GM18519 (cell line): Measurements from ENCODE around the gene SPTA1.

ENCODE experiments used
- ATAC-seq: cut with Tn5 transposase; IDR thresholded peaks from one replicate; pipeline ENCODE4 v1.9.1; 2021; ENCODE audit warnings: mild to moderate bottlenecking, moderate library complexity; ENCODE audit not compliant: unreplicated experiment, low FRiP score

Gene SPTA1

GRCh38 chr1:158583962-158584361 is 102.6 kb downstream of the SPTA1 start:
- ATAC-seq, result no peak

DNA sequence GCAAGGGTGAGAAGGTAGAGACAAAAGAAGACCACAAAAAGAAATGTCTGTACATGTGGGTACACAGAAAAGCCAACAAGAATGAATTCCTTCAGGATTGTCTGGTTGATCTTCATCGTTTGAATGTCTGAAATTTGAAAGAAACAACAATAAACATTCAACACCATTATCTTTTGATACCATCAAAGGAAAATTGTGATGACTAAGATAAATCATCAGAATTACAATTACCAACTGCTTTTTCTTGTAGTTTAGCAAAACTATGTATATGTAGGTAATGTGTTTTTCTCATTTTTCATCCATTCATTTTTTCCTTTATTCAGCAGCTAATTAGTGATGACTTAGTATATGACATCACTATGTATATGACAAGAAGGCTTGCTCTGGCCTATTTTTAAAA is 106.8 kb downstream of the SPTA1 start, which contains the start of gene OR10X1:
Gene OR10X1 (minus strand): TSS at position 167 of the 400 bp plus-strand sequence. CDS start 0 bp downstream, at position 167.
- ATAC-seq, result no peak

GRCh38 chr1:158577561-158577960 is 109.0 kb downstream of the SPTA1 start:
- ATAC-seq, result no peak

DNA sequence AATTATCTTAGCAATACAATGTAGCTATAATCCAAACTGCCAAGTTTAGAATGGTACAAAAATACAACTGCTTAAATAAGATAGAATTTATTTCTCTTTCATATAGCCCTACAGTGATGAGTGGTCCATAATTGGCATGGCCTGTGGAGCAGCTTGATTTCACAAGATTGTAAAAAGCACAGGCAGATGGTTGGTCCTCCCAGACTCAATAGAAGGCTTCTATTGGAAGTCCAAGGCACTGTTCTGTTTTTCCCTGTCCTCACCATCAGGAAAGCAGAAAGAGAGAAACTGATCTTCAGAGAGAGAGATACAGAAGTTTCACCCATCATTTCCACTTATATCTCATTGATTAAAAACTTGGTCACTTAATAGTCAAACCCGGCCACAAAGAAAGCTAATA is 114.3 kb downstream of the SPTA1 start:
- no peak for ATAC-seq

DNA sequence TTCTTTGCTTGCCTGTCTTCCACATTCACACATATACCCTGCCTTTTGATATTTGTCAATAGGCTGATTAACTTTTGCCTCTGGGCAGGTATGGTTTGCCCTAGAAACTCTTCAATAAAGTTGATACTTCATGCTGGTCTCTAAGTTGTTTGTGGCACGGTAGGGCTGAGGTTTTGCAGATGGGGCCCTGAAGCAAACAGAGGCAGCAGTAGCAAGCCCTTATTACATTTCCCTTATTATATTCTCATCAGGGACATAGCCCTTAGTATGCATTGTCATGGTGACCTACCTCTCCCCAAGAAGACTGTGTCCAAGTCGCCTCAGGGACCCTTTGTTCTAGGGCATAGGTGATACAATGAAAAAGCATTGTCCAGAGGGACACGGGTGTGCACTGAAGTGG is 116.0 kb downstream of the SPTA1 start, which contains the start of gene OR6P1:
Gene OR6P1 (minus strand): TSS at position 101 of the 400 bp plus-strand sequence. CDS start 6,976 bp downstream, outside the sequence.
- ATAC-seq, result no peak

DNA sequence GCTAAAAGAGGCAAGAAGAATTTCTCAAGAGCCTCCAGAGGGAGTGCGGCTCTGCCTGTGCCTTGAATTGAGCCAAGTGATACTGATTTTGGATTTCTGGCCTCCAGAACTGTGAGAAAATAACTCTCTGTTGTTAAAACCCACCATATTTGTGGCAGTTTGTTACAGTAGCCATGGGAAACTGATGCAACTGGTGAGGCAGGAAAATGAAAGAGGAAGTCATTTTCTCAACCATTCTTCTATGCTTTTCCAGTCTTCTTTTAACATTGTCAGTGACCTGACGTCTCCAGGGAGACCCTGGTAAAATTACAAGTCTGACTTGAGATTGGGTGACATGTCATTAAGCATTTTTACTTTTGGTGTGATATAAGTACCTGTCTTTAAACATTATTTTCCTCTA is 121.9 kb downstream of the SPTA1 start:
- ATAC-seq, result no peak

GRCh38 chr1:158563853-158564252 is 122.7 kb downstream of the SPTA1 start:
- no peak for ATAC-seq
